Activated CD8-positive, alpha-beta T cell treated with anti-CD3 and anti-CD28 coated beads, Interleukin-2, amount 10 ng/mL, durations not matched to agents 7 days and 5 days (primary cell): ENCODE measurements around the gene RPL9. TPM values are rescaled to one million over a fixed set of nuclear protein-coding genes. Genes with fewer than 3 reads are reported as not detected.

Experiments
- ATAC-seq: fragments of 150-1000 bp; cut with Tn5 transposase; one replicate; pipeline ENCODE4 v1.10.0; 2021; ENCODE audit warnings: moderate library complexity
- CTCF ChIA-PET: fragments of 350-600 bp; sonication (Branson Sonifier 250); formaldehyde crosslinking; loops from one replicate; lab custom pipeline; 2021; ENCODE audit warnings: antibody characterized with exemption; lab: Charles Lee
- POLR2A ChIA-PET: fragments of 350-600 bp; sonication (Branson Sonifier 250); formaldehyde crosslinking; loops from one replicate; lab custom pipeline; 2021; ENCODE audit warnings: antibody characterized with exemption; lab: Charles Lee
- DNase-seq: peaks from one replicate; pipeline ENCODE4 v3.0.0-alpha.2; 2020
- H3K27ac Mint-ChIP-seq: one replicate; pipeline ENCODE4 v1.8.0; 2021; ENCODE audit warnings: mild to moderate bottlenecking, mixed read lengths
- H3K27me3 Mint-ChIP-seq: one replicate; pipeline ENCODE4 v1.8.0; 2021; ENCODE audit warnings: low read depth, mixed read lengths
- H3K36me3 Mint-ChIP-seq: one replicate; pipeline ENCODE4 v1.8.0; 2021; ENCODE audit warnings: low read depth, mixed read lengths
- H3K4me1 Mint-ChIP-seq: one replicate; pipeline ENCODE4 v1.8.0; 2021; ENCODE audit warnings: low read depth, mixed read lengths
- H3K4me3 Mint-ChIP-seq: one replicate; pipeline ENCODE4 v1.8.0; 2021; ENCODE audit warnings: mild to moderate bottlenecking, mixed read lengths
- H3K9me3 Mint-ChIP-seq: one replicate; pipeline ENCODE4 v1.8.0; 2022; ENCODE audit warnings: mixed read lengths; ENCODE audit not compliant: insufficient read depth
- total RNA-seq, 2 experiments: library from RNA; stranded (reverse); gene quantifications; one replicate each; pipeline ENCODE4 v1.2.3, GENCODE V29; 2021

Gene RPL9
- total RNA-seq, 2 experiments from 2014 or later: 1,107 to 1,219 TPM

DNA sequence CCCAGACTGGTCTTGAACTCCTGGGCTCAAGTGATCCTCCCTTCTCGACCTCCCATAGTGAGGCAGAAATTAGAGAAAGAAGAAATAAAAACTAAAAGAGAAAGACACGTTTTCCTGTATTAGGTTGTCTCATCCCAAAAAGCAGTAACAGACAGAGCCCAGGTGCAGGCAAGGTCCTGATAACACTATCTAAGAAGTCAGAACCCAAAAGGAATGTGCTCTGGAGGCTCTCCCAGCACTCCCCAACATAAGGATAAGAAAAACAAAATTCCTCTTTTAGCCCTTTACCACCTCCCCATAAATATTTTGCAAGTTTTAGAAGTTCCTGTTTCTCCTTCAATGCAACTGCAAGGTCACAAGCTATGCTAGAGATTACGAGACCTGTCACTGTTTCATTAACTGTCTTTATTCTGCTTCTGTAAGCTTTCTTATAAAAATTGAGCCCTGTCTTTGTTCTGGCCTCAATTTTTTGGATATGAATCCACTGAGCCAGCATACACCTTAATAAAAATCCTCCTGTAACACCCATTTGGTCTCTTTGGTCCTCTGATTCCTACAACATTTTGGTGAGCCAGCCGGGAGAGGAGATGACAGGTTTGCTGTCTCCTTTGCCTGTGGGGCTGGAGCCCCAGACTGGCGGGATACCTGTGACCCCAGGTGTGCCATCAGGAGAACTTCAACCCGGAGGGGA is 26.0 kb upstream of the RPL9 start:
- Mint-ChIP-seq H3K4me1 (no peaks in the 10 kb centered on the region), H3K27me3 (no peaks in the 10 kb centered on the region), H3K9me3 (no peaks in the 10 kb centered on the region), H3K36me3 (no peaks in the 10 kb centered on the region), H3K27ac (no peak overlapping the region), H3K4me3 (no peak overlapping the region)
- no peak for DNase-seq
- ChIA-PET CTCF (interaction anchor here (1.7 kb wide), 1 partner anchor 16 kb away, joined by 6 read pairs; no protein-coding TSS in a partner anchor), POLR2A (no interaction called here)
- no peak for ATAC-seq

DNA sequence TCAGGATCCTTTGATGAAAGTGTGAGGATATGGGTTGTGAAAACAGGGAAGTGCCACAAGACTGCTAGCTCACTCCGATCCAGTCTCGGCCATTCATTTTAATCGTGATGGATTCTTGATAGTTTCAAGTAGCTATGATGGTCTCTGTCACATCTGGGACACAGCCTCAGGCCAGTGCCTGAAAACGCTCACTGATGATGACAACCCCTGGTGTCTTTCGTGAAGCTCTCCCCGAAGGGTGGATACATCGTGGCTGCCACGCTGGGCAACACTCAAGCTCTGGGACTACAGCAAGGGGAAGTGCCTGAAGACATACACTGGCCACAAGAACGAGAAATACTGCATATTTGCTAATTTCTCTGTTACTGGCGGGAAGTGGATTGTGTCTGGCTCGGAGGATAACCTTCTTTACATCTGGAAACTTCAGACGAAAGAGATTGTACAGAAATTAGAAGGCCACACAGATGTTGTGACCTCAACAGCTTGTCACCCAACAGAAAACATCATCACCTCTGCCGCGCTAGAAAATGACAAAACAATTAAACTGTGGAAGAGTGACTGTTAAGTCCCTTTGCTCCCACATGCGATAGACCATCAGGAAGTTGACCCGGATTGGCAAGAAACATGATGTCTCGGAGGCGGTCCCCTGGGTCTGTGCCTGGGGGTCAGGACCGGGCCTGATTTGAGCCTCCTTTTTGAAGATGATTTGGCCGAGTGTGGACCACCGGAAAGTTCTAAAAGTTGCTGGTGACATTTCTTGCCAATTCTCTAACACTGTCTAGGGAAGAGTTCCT is 22.4 kb upstream of the RPL9 start:
- DNase-seq: no peak
- Mint-ChIP-seq H3K27ac (no peak overlapping the region), H3K4me1 (no peaks in the 10 kb centered on the region), H3K36me3 (peaks cover 5% of the 10 kb centered on the region), H3K4me3 (no peak overlapping the region), H3K27me3 (no peaks in the 10 kb centered on the region), H3K9me3 (no peaks in the 10 kb centered on the region)
- no peak for ATAC-seq
- POLR2A ChIA-PET: no interaction called here
- CTCF ChIA-PET: interaction anchor here (2.6 kb wide), 1 partner anchor 12 kb away, joined by 13 read pairs; no protein-coding TSS in a partner anchor

DNA sequence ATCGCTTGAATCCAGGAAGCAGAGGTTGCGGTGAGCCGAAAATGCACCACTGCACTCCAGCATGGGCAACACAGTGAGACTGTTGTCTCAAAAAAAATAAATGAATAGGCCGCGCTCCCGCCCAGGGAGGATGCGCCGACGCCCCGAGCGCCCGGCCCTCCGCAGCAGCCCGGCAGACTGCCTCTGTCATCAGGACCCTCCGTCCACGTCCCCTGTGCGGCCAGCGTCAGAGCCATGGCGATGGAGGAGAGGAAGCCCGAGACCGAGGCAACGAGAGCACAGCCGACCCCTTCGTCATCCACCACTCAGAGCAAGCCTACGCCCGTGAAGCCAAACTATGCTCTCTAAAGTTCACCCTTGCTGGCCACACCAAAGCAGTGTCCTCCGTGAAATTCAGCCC is 21.5 kb upstream of the RPL9 start:
- POLR2A ChIA-PET: no interaction called here
- Mint-ChIP-seq H3K9me3 (no peaks in the 10 kb centered on the region), H3K4me1 (no peaks in the 10 kb centered on the region), H3K27me3 (no peaks in the 10 kb centered on the region), H3K4me3 (no peak overlapping the region), H3K36me3 (peaks cover 6% of the 10 kb centered on the region), H3K27ac (no peak overlapping the region)
- CTCF ChIA-PET: interaction anchor here (2.6 kb wide), 1 partner anchor 11 kb away, joined by 13 read pairs; no protein-coding TSS in a partner anchor
- DNase-seq (no peak), ATAC-seq (no peak)

DNA sequence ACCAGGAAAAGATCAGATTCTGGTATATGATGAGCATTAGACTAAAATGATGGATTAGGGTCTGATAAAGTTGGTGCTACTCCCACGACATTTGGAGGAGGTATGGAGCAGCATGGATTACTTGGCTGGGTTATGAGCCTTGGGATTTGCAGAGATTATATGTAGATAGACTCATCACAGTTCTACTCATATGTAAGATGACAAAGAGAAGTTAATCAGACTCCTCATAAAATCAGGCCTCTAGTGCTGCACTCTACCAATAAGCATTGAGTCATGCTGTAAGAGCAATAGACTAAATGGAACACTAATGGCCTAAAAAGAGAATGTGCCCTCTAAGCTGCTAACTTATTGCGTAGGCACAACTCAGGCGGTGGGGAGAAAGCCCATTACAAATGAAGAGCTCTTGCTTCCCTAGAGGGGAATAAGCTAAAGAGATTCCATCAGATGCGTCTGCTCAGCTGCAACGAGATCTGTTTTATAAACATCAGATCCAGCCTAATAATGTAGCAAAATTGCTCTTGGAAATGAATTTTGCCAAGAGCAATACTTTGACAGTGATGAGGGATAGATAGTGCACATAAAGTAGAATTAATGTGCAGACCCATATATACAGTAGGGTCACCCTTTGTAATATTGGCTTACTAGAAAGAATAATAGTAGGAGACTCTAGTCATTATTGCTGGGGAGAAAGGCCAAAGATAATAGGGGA is 17.6 kb upstream of the RPL9 start:
- ATAC-seq (no peak), DNase-seq (no peak)
- Mint-ChIP-seq H3K27ac (no peak overlapping the region), H3K27me3 (no peaks in the 10 kb centered on the region), H3K36me3 (peaks cover 8% of the 10 kb centered on the region), H3K4me1 (no peaks in the 10 kb centered on the region), H3K9me3 (no peaks in the 10 kb centered on the region), H3K4me3 (no peak overlapping the region)
- ChIA-PET POLR2A (no interaction called here), CTCF (no interaction called here)

DNA sequence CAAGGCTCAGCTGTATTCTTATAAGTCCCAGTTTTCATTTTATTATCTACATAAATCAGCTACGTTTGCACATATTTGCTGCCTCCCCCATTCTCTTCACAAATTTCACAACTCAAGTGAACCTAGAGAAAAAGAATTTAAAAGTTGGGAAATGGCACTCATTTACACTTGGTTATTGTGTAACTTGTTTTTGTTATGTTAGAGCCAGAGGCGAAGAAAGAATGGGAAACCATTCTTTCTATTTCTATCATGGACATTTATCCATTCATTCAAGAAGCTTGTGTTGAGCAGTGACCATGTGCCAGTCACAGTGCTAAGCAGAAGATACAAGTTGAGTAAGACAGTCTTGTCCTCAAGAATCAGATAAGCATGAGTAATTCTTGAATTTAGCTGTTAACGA is 13.7 kb upstream of the RPL9 start:
- CTCF ChIA-PET: interaction anchor here (1.0 kb wide), 1 partner anchor 257 kb away, joined by 4 read pairs; no protein-coding TSS in a partner anchor

DNA sequence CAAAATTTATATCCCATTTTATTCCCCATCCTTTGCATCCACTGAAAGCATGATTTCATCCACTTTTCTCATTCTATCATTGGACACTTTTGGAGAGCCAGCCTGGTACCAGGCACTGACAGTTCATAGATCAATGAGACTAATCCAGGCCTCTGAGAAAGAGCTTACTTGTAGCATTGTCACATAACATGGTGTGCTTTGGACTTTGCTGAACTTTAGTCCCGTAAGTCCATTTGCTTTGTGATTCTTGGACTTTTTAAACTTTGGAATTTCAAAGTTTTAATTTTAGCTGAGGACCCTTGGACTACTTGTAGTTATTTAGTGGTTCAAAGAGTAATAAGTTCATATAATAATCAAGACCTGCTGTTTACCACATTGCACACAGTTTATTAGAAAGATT is 11.7 kb upstream of the RPL9 start:
- Mint-ChIP-seq H3K27ac (no peak overlapping the region), H3K4me3 (no peak overlapping the region), H3K4me1 (peaks cover 4% of the 10 kb centered on the region), H3K36me3 (peaks cover 19% of the 10 kb centered on the region), H3K27me3 (no peaks in the 10 kb centered on the region), H3K9me3 (no peaks in the 10 kb centered on the region)
- ATAC-seq (no peak), DNase-seq (no peak)
- CTCF ChIA-PET: interaction anchor here (2.2 kb wide), 1 partner anchor 508 kb away, joined by 9 read pairs; no protein-coding TSS in a partner anchor
- POLR2A ChIA-PET: no interaction called here

More for the DNA sequence above, 13.7 kb upstream of the RPL9 start:
- Mint-ChIP-seq H3K27me3 (no peaks in the 10 kb centered on the region), H3K27ac (no peak overlapping the region), H3K9me3 (no peaks in the 10 kb centered on the region), H3K4me3 (no peak overlapping the region), H3K36me3 (peaks cover 22% of the 10 kb centered on the region), H3K4me1 (peaks cover 4% of the 10 kb centered on the region)
- POLR2A ChIA-PET: interaction anchor here (1.7 kb wide), 1 partner anchor 13 kb away, joined by 4 read pairs; no protein-coding TSS in a partner anchor
- DNase-seq (no peak), ATAC-seq (no peak)

DNA sequence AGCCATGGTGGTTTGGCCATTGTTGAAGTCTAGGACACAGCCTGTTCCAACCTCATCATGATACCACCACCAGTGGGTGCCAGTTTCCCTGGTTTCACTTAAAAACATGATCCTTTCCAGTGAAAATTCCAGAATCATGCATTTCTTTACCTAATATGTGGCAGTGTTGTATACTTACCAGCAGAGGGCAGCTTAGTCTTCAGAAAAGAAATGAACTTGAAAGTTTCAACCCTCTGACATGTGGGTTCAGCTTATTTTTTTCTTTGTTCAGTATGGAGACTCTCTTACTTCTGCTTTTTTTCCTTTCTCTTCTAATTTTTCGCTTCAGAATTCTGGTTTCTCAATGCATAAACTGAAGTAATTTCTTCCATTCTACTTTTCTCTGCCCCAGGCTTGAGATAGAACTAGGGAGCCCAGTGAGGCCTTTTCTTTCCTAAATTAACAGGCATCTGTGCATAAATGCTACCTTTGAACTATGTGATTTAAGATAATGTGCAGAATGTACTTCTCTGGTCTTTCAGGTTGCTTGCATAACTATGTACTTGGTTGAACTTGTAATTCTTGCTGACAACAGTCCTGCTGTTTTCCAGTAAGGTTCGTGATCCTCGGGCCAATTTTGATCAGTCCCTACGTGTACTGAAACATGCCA is 10.8 kb upstream of the RPL9 start:
- no peaks in the 10 kb centered on the region for H3K27me3 Mint-ChIP-seq
- ChIA-PET CTCF (interaction anchor here (0.7 to 2.2 kb wide), 42 partner anchors 9 to 848 kb away, joined by 3 to 32 read pairs (median 4); partner anchors contain the start of genes LIAS, RPL9, SMIM14 and UBE2K), POLR2A (interaction anchor here (0.5 to 1.3 kb wide), 3 partner anchors 9 to 169 kb away, joined by 3 to 9 read pairs (median 5); partner anchors contain the start of genes LIAS, RPL9 and SMIM14)
- DNase-seq (peak; percentile 30), ATAC-seq (peak; percentile 77)
- H3K27ac Mint-ChIP-seq: peak overlapping the region; percentile 48
- H3K4me3 Mint-ChIP-seq: no peak overlapping the region
- peaks cover 25% of the 10 kb centered on the region for H3K36me3 Mint-ChIP-seq
- H3K9me3 Mint-ChIP-seq: no peaks in the 10 kb centered on the region
- peaks cover 9% of the 10 kb centered on the region for H3K4me1 Mint-ChIP-seq

DNA sequence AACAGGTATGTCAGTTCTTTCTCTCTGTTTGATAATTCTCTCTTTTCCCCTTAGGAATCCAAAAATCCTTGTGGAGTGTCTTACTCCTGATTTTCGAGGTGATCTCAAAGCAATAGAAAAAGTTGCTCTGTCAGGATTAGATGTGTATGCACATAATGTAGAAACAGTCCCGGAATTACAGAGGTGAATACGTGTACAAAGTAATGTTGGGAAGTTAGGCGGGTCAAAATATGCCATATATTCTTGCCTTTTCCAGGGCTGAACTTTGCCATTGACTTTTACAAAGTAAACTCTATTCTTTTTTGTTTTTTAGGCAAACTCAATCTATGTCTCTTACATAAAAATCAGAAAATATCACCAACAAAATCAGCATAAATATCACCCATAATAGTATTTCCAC is 8.7 kb upstream of the RPL9 start:
- peaks cover 34% of the 10 kb centered on the region for H3K36me3 Mint-ChIP-seq
- no peak overlapping the region for H3K4me3 Mint-ChIP-seq
- H3K9me3 Mint-ChIP-seq: no peaks in the 10 kb centered on the region
- ChIA-PET POLR2A (no interaction called here), CTCF (interaction anchor here (0.9 kb wide), 1 partner anchor 60 kb away, joined by 3 read pairs; the partner anchor contains the start of gene UGDH)
- ATAC-seq: no peak
- DNase-seq: no peak
- H3K27ac Mint-ChIP-seq: no peak overlapping the region
- H3K27me3 Mint-ChIP-seq: no peaks in the 10 kb centered on the region
- H3K4me1 Mint-ChIP-seq: peaks cover 14% of the 10 kb centered on the region

DNA sequence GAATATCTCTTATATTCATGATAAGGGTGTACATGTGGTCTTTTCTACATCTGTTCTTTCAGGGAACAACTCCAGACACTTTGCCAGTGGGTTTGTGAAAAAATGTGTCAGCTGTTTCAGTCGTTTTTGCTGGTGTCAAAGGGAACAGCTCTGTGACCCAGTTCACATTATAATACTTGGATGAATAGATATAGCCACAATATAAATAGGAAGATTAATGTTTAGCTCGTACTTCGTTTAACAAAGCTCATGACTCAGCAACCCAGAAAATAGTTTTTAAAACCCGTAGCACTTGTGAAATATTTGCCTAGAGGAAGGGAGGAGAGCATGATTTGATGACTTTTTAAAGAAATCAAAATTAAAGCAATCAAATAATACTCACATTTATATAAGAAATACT is 8.0 kb upstream of the RPL9 start:
- no peaks in the 10 kb centered on the region for H3K27me3 Mint-ChIP-seq
- H3K27ac Mint-ChIP-seq: no peak overlapping the region
- H3K36me3 Mint-ChIP-seq: peaks cover 34% of the 10 kb centered on the region
- no peaks in the 10 kb centered on the region for H3K9me3 Mint-ChIP-seq
- ChIA-PET CTCF (interaction anchor here (0.9 to 1.6 kb wide), 4 partner anchors 60 to 512 kb away, joined by 3 to 5 read pairs (median 4); partner anchors contain the start of genes RFC1 and UGDH), POLR2A (no interaction called here)
- DNase-seq (no peak), ATAC-seq (no peak)
- H3K4me3 Mint-ChIP-seq: no peak overlapping the region
- H3K4me1 Mint-ChIP-seq: peaks cover 14% of the 10 kb centered on the region

DNA sequence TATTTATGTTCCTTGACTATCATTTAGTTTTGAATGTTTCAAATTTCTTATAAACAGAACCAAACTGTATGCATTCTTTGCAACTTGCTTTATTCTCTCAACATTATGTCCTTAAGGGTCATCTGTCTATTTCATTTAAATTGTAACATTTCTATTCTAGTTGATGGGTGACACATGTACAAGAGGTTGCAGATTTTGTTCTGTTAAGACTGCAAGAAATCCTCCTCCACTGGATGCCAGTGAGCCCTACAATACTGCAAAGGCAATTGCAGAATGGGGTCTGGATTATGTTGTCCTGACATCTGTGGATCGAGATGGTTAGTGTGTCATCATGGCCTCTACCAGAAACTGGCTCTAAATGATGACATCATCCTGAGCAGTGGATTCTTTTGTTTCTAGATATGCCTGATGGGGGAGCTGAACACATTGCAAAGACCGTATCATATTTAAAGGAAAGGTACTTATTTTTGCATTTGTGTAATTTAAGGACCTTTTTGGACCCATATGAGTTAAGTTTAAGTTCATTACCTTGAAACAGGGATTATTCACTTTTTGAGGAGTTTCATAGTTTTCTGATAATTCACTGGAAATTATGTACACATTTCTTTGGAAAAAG is 6.3 kb upstream of the RPL9 start:
- ChIA-PET POLR2A (no interaction called here), CTCF (interaction anchor here (0.7 kb wide), 1 partner anchor 8 kb away, joined by 3 read pairs; no protein-coding TSS in a partner anchor)
- peaks cover 31% of the 10 kb centered on the region for H3K36me3 Mint-ChIP-seq
- no peaks in the 10 kb centered on the region for H3K27me3 Mint-ChIP-seq
- peaks cover 25% of the 10 kb centered on the region for H3K4me1 Mint-ChIP-seq
- no peaks in the 10 kb centered on the region for H3K9me3 Mint-ChIP-seq
- peak; percentile 54 for ATAC-seq
- DNase-seq: no peak
- H3K27ac Mint-ChIP-seq: peak overlapping the region; percentile 30
- H3K4me3 Mint-ChIP-seq: no peak overlapping the region
